HG02870 (cell line): Measurements from ENCODE around the gene DDX28.
"Not testable (repeated sequence)": the region's sequence is repeated elsewhere in the genome, so short reads cannot be mapped to it uniquely, and the experiment has no call there.

Experiments
- ATAC-seq: cut with Tn5 transposase; IDR thresholded peaks from one replicate; pipeline ENCODE4 v1.9.1; 2021; ENCODE audit warnings: mild to moderate bottlenecking, moderate library complexity; ENCODE audit not compliant: unreplicated experiment

Gene DDX28

GRCh38 chr16:67998231-67998778 lies 24.7 kb downstream of the DDX28 start:
- not testable (repeated sequence) for ATAC-seq

GRCh38 chr16:67996666-67997065 lies 26.4 kb downstream of the DDX28 start:
- ATAC-seq = no peak

- no peak for ATAC-seq
These were observed 27.6 kb downstream of the DDX28 start for GRCh38 chr16:67995423-67995822.

GRCh38 chr16:67994040-67994408 lies 29.0 kb downstream of the DDX28 start:
- not testable (repeated sequence) for ATAC-seq

- ATAC-seq = peak; percentile 55
These were observed 29.6 kb downstream of the DDX28 start for GRCh38 chr16:67993207-67994039.

GRCh38 chr16:67992661-67993206 lies 30.3 kb downstream of the DDX28 start:
- peak; percentile 2 for ATAC-seq

GRCh38 chr16:67990018-67990386 lies 33.0 kb downstream of the DDX28 start:
- no peak for ATAC-seq

GRCh38 chr16:67989322-67990017 lies 33.6 kb downstream of the DDX28 start:
- ATAC-seq = no peak

- no peak for ATAC-seq
These were observed 34.4 kb downstream of the DDX28 start for GRCh38 chr16:67988675-67989074.

- no peak for ATAC-seq
These were observed 35.4 kb downstream of the DDX28 start for GRCh38 chr16:67987460-67988160.

GRCh38 chr16:67986949-67987348 lies 36.1 kb downstream of the DDX28 start:
- ATAC-seq = no peak

GRCh38 chr16:67982011-67982696 lies 40.9 kb downstream of the DDX28 start:
- no peak for ATAC-seq

GRCh38 chr16:67979955-67980678 lies 42.9 kb downstream of the DDX28 start, which contains the start of gene DPEP3:
TSS of gene DPEP3 (minus strand) at chr16:67980499. CDS start at chr16:67980380, 119 bp downstream.
- ATAC-seq = no peak

GRCh38 chr16:67977469-67978227 lies 45.4 kb downstream of the DDX28 start:
- ATAC-seq = no peak

GRCh38 chr16:67977005-67977404 lies 46.0 kb downstream of the DDX28 start:
- ATAC-seq = no peak

GRCh38 chr16:67976205-67976604 lies 46.8 kb downstream of the DDX28 start:
- no peak for ATAC-seq

- ATAC-seq = peak; percentile 65
These were observed 47.5 kb downstream of the DDX28 start for GRCh38 chr16:67975321-67976105.

- not testable (repeated sequence) for ATAC-seq
These were observed 50.7 kb downstream of the DDX28 start for GRCh38 chr16:67972285-67972684.
